Dedifferentiated amniotic fluid mesenchymal stem cell (primary cell): ENCODE measurements around the gene TMEM184A.

Experiments used
- DNase-seq: peaks from one replicate; pipeline ENCODE4 v3.0.0-alpha.2; 2016; ENCODE audit errors: extremely low spot score

The TMEM184A gene

GRCh38 chr7:1567896-1568510, 12.0 kb upstream of the TMEM184A start:
- DNase-seq: no peak

- no peak for DNase-seq
Measured at GRCh38 chr7:1567049-1567771, 11.2 kb upstream of the TMEM184A start.

GRCh38 chr7:1566687-1567048, 10.7 kb upstream of the TMEM184A start:
- DNase-seq: no peak

GRCh38 chr7:1564603-1565022, 8.6 kb upstream of the TMEM184A start:
- no peak for DNase-seq

- no peak for DNase-seq
Measured at GRCh38 chr7:1563981-1564602, 8.1 kb upstream of the TMEM184A start.

- DNase-seq: no peak
Measured at GRCh38 chr7:1562597-1563051, 6.6 kb upstream of the TMEM184A start.

GRCh38 chr7:1562116-1562515, 6.1 kb upstream of the TMEM184A start:
- no peak for DNase-seq

GRCh38 chr7:1561036-1561940, 5.3 kb upstream of the TMEM184A start:
- DNase-seq: no peak

GRCh38 chr7:1560620-1561031, 4.6 kb upstream of the TMEM184A start:
- no peak for DNase-seq

- no peak for DNase-seq
Measured at GRCh38 chr7:1559626-1560590, 3.9 kb upstream of the TMEM184A start.

GRCh38 chr7:1558841-1559625, 3.0 kb upstream of the TMEM184A start:
- DNase-seq: no peak

- DNase-seq: no peak
Measured at GRCh38 chr7:1558181-1558811, 2.3 kb upstream of the TMEM184A start.

GRCh38 chr7:1557771-1558170, 1.8 kb upstream of the TMEM184A start:
- DNase-seq: no peak

GRCh38 chr7:1557006-1557405, 1.0 kb upstream of the TMEM184A start:
- no peak for DNase-seq

GRCh38 chr7:1555046-1555812, 776 bp downstream of the TMEM184A start:
- DNase-seq: no peak

- no peak for DNase-seq
Measured at GRCh38 chr7:1554333-1555045, 1.5 kb downstream of the TMEM184A start.

GRCh38 chr7:1553512-1554210, 2.3 kb downstream of the TMEM184A start:
- DNase-seq: no peak

GRCh38 chr7:1552200-1552599, 3.8 kb downstream of the TMEM184A start:
- no peak for DNase-seq
